H1 (cell line): Measurements from ENCODE around the gene UBB.
"Not testable (repeated sequence)": the region's sequence is repeated elsewhere in the genome, so short reads cannot be mapped to it uniquely, and the experiment has no call there.

Experiments
- CEBPB ChIP-seq: IDR thresholded peaks from 2 replicates; pipeline ENCODE4 v1.6.1; 2012; ENCODE audit warnings: low read depth, low read length
- CHD2 ChIP-seq: IDR thresholded peaks from 2 replicates; pipeline ENCODE4 v1.6.1; 2012; ENCODE audit warnings: low read length, improper control_type of control experiment
- CREB1 ChIP-seq: IDR thresholded peaks from 2 replicates; pipeline ENCODE4 v1.6.1; 2012; ENCODE audit warnings: inconsistent platforms
- EZH2 ChIP-seq: fragments of 200-600 bp; sonication (generic); IDR thresholded peaks from 2 replicates; pipeline ENCODE4 v1.7.1; 2012; ENCODE audit warnings: low read depth, mild to moderate bottlenecking, moderate library complexity, low read length, inconsistent platforms; ENCODE audit not compliant: severe bottlenecking
- FOSL1 ChIP-seq: IDR thresholded peaks from 2 replicates; pipeline ENCODE4 v1.6.1; 2011; ENCODE audit warnings: mild to moderate bottlenecking, low read depth, low read length, moderate library complexity; ENCODE audit not compliant: insufficient read depth
- GABPA ChIP-seq: IDR thresholded peaks from 2 replicates; pipeline ENCODE4 v1.6.1; 2011; ENCODE audit warnings: mild to moderate bottlenecking, low read length, moderate library complexity, borderline replicate concordance; ENCODE audit not compliant: insufficient read depth
- KDM5A ChIP-seq: fragments of 200-600 bp; IDR thresholded peaks from 2 replicates; pipeline ENCODE4 v1.7.1; 2012; ENCODE audit warnings: mild to moderate bottlenecking, low read length, inconsistent platforms, mixed read lengths
- POLR2A ChIP-seq, 2 experiments: IDR thresholded peaks; 1 replicate in 1 of 2; 2 replicates in 1 of 2; pipeline ENCODE4 v1.6.1; 2011; ENCODE audit warnings: low read depth in 2 of 2, low read length in 2 of 2, mild to moderate bottlenecking in 2 of 2; ENCODE audit errors: control extremely low read depth in 1 of 2
- POLR2AphosphoS5 ChIP-seq: IDR thresholded peaks from 2 replicates; pipeline ENCODE4 v1.6.1; 2011; ENCODE audit warnings: low read depth, low read length
- SUZ12 ChIP-seq: fragments of 200-600 bp; sonication (generic); IDR thresholded peaks from 2 replicates; pipeline ENCODE4 v1.6.1; 2012; ENCODE audit warnings: mild to moderate bottlenecking, inconsistent platforms, low read length, moderate library complexity, mixed read lengths
- TAF7 ChIP-seq: optimal IDR thresholded peaks from 2 replicates; pipeline ENCODE3; 2011; ENCODE audit warnings: low read depth, mild to moderate bottlenecking, inconsistent platforms, low read length, moderate library complexity, borderline replicate concordance
- TEAD4 ChIP-seq: IDR thresholded peaks from 2 replicates; pipeline ENCODE4 v1.6.1; 2012; ENCODE audit warnings: low read depth, low read length, inconsistent platforms, mixed read lengths
- TF ChIP-seq, protein P1 (sequence below), 3 experiments: IDR thresholded peaks; 1 replicate in 2 of 3; 2 replicates in 1 of 3; pipeline versions ENCODE4 v1.5.1 to v1.6.1; 2011; ENCODE audit warnings: low read length in 3 of 3, mild to moderate bottlenecking in 3 of 3, inconsistent platforms in 2 of 3, low read depth in 1 of 3, moderate library complexity in 1 of 3; ENCODE audit not compliant: insufficient read depth in 1 of 3; ENCODE audit errors: control extremely low read depth in 1 of 3
- TF ChIP-seq, protein P2 (sequence below): IDR thresholded peaks from 2 replicates; pipeline ENCODE4 v1.6.1; 2011; ENCODE audit warnings: low read length, improper control_type of control experiment

DNA sequence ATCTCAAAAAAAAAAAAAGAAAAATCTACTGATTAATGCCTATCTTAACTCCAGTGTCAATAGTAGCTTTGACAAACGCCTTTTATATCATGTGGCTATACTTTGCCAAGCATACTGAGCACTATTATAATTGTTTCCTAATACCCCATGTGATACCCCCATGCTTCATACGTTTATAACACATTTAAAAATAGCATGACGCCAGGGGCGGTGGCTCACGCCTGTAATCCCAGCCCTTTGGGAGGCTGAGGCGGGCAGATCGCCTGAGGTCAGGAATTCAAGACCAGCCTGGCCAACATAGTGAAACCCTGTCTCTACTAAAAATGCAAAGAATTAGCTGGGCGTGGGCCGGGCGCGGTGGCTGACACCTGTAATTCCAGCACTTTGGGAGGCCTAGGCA lies 11.6 kb downstream of the UBB start:
- TF ChIP-seq CEBPB; POLR2A (IDR thresholded peaks at IDR 0.05; ENCODE audit: control extremely low read depth in 1 of 2, low read depth in 2 of 2, low read length in 2 of 2); CHD2; SUZ12; KDM5A; GABPA; TEAD4; FOSL1; EZH2; POLR2AphosphoS5; TAF7; CREB1: not testable (repeated sequence)
- TF ChIP-seq, protein P1, sequence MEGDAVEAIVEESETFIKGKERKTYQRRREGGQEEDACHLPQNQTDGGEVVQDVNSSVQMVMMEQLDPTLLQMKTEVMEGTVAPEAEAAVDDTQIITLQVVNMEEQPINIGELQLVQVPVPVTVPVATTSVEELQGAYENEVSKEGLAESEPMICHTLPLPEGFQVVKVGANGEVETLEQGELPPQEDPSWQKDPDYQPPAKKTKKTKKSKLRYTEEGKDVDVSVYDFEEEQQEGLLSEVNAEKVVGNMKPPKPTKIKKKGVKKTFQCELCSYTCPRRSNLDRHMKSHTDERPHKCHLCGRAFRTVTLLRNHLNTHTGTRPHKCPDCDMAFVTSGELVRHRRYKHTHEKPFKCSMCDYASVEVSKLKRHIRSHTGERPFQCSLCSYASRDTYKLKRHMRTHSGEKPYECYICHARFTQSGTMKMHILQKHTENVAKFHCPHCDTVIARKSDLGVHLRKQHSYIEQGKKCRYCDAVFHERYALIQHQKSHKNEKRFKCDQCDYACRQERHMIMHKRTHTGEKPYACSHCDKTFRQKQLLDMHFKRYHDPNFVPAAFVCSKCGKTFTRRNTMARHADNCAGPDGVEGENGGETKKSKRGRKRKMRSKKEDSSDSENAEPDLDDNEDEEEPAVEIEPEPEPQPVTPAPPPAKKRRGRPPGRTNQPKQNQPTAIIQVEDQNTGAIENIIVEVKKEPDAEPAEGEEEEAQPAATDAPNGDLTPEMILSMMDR (IDR thresholded peaks at IDR 0.05; ENCODE audit: control extremely low read depth in 1 of 3, insufficient read depth in 1 of 3, low read depth in 1 of 3, low read length in 3 of 3), result not testable (repeated sequence)
- TF ChIP-seq, protein P2, sequence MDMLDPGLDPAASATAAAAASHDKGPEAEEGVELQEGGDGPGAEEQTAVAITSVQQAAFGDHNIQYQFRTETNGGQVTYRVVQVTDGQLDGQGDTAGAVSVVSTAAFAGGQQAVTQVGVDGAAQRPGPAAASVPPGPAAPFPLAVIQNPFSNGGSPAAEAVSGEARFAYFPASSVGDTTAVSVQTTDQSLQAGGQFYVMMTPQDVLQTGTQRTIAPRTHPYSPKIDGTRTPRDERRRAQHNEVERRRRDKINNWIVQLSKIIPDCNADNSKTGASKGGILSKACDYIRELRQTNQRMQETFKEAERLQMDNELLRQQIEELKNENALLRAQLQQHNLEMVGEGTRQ, result not testable (repeated sequence)
